Effector CD8-positive, alpha-beta T cell (primary cell): Measurements from ENCODE around the gene MYO3B.

ENCODE experiments used
- DNase-seq: peaks from one replicate; lab custom pipeline; 2025; lab: John Stamatoyannopoulos, UW

MYO3B gene

DNA sequence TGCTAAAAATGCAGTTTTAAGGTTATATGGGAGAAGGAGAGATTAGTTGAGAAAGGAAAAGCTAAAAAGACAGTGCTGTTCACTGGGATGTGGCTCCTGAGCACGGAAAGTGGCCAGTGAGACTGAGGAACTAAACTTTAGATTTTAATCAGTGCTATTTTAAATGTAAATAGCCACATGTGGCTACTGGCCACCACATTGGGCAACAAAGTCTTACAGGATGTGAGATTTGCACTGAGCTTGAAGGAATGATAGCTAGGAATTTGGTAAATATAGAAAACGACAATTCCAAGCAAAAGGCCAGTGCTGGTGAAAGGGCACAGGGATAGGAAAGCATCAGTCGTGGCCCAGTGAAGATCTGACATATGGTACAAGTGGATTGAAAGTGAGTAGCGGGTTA, 523.1 kb downstream of the MYO3B start:
- DNase-seq: no peak

DNA sequence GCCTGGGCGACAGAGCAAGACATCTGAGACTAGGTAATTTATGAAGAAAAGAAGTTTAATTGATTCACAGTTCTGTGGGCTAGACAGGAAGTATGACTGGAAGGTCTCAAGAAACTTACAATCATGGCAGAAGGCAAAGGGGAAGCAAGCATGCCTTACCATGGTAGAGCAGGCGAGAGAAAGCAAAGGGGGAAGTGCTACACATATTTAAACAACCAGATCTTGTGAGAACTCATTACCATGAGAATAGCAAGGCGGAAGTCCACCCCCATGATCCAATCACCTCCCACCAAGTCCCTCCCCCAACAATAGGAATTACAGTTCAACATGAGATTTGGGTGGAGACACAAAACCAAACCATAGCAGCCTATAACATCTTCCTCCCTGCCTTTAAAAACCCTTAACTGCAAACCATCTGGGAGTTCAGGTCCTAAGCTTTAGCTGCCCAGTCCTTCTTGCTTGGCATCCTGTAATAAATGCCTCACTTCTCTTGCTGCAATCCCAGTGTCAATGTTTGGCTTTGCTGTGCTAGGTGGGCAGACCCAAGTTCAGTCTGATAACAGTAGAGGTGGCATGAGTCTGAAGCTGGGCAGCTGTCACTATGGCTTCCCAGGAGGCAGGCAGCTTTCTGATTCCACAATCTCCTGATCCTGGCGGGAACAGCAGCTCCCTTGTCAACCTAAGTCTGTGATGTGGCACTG, 526.0 kb downstream of the MYO3B start:
- DNase-seq: no peak
